Natural killer cell treated with Interleukin-12 subunit alpha and Interleukin-12 subunit beta and Interleukin-15 and Interleukin-18, amount 100 ng/mL, for 72 hours (primary cell): ENCODE measurements around the gene TTC39C. TPM values are rescaled to one million over a fixed set of nuclear protein-coding genes. Genes with fewer than 3 reads are reported as not detected.
A peak's percentile ranks its signal among the peaks of the same experiment; 100 is the strongest.

Experiments
- ATAC-seq, 2 donors: fragments of 150-1000 bp; cut with Tn5 transposase in 1 of 2; sonication (Bioruptor Pico), chemical (Tn5 transposase) in 1 of 2; 2 replicates each; pipeline ENCODE4 v1.10.0; 2021
- DNase-seq: peaks from one replicate; pipeline ENCODE4 v3.0.0; 2022; ENCODE audit warnings: low spot score
- H3K27ac Mint-ChIP-seq, 2 donors: 1 replicate in 1 of 2; 2 replicates in 1 of 2; pipeline ENCODE4 v1.8.0; 2022; ENCODE audit warnings: mixed read lengths in 2 of 2, mild to moderate bottlenecking in 1 of 2, moderate library complexity in 1 of 2
- H3K27me3 Mint-ChIP-seq, 2 donors: 1 replicate in 1 of 2; 2 replicates in 1 of 2; pipeline ENCODE4 v1.8.0; 2022; ENCODE audit warnings: mixed read lengths in 2 of 2
- H3K36me3 Mint-ChIP-seq: one replicate; pipeline ENCODE4 v1.8.0; 2022; ENCODE audit warnings: mixed read lengths
- H3K4me1 Mint-ChIP-seq, 2 donors: 1 replicate in 1 of 2; 2 replicates in 1 of 2; pipeline ENCODE4 v1.8.0; 2022; ENCODE audit warnings: low read depth in 2 of 2, mixed read lengths in 2 of 2, mild to moderate bottlenecking in 1 of 2
- H3K4me3 Mint-ChIP-seq: one replicate; pipeline ENCODE4 v1.8.0; 2022; ENCODE audit warnings: mixed read lengths
- H3K9me3 Mint-ChIP-seq: 2 replicates; pipeline ENCODE4 v1.8.0; 2022; ENCODE audit warnings: mixed read lengths
- total RNA-seq, 2 donors: library from RNA; stranded (reverse); gene quantifications; one replicate each; pipeline ENCODE4 v1.2.3, GENCODE V29; 2022

TTC39C gene
- total RNA-seq, result 10 to 100 TPM; 54.8 to 69.7 TPM

DNA sequence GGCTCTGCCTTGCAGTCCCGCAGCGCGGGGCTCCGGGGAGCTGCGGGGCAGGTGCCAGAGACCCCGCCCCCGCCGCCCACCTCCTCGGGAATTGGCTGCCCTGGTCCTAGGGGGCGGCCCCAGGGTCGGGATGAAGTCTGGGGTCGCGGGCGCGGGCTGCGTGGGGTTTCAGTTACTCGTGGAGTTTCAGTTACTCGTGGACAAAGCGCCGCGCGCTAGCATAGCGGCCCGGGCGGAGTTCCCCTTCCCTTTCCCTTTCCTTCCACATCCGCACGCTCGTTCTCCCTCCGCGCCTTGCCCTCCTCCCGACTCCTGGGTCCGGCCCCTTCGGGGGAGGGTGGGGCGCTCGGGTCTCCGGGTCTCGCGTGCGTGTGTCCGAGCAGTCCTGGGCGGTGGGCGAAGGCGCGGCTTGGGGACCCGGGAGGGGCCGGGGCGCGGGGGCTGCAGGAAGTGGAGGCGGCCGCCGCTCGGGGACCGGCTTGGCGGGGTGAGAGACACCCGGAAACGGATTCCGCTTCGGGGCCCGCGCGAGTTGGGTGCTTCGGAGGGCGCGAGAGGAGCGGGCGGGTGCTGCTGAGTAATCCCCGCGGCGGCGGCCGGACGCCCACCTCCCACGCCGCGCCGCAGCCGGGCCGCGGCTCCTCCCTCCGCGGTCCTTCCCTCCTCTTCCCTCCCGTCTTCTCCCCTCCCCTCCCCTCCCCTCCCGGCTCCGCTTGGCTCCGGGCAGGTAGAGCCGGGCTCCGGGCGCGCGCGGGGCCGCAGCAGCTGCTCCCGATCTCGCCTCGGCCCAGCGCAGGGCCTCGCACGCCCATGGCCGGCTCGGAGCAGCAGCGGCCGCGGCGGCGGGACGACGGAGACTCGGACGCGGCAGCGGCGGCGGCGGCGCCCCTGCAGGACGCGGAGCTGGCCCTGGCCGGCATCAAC is at the start of gene TTC39C:
TSS of gene TTC39C (plus strand) at position 693 of the 924 bp plus-strand sequence. CDS start at position 811, 118 bp downstream.
- peaks cover 9% of the 10 kb centered on the region for H3K36me3 Mint-ChIP-seq
- H3K4me1 Mint-ChIP-seq, result peaks cover 74 to 76% of the 10 kb centered on the region in 2 donors
- ATAC-seq (peak; percentile 82 to 89), DNase-seq (peak; percentile 95)
- H3K27me3 Mint-ChIP-seq, result peaks cover 0 to 3% of the 10 kb centered on the region in 2 donors
- H3K9me3 Mint-ChIP-seq, result no peaks in the 10 kb centered on the region
- peak within 1 kb of the TSS; percentile 95 to 97 for H3K27ac Mint-ChIP-seq
- peak within 1 kb of the TSS; percentile 82 for H3K4me3 Mint-ChIP-seq

DNA sequence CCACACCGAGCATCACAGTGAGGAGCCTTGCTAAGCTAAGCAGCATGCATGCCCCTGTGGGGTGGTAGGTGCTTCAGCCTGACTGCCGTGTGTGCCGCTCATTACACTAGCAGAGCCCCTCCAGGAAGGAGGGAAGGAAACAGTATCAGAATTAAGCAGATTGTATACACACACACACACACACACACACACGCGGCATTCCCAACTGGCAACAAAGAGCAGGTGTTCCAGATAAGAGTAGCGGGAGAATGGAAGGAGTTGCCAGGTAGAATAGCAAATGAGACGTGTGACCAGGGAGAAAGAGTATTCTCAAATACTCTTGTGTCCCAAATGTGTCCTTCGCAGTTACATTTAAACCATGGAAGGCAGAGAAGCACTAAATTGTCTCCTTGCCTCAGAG is 47.6 kb upstream of the TTC39C start:
- Mint-ChIP-seq H3K27me3 (peaks cover 0 to 19% of the 10 kb centered on the region in 2 donors), H3K36me3 (no peaks in the 10 kb centered on the region), H3K27ac (peak overlapping the region; percentile 2 to 65), H3K4me3 (peak overlapping the region; percentile 71), H3K9me3 (no peaks in the 10 kb centered on the region), H3K4me1 (peaks cover 51 to 54% of the 10 kb centered on the region in 2 donors)
- ATAC-seq, result no peak
- no peak for DNase-seq

DNA sequence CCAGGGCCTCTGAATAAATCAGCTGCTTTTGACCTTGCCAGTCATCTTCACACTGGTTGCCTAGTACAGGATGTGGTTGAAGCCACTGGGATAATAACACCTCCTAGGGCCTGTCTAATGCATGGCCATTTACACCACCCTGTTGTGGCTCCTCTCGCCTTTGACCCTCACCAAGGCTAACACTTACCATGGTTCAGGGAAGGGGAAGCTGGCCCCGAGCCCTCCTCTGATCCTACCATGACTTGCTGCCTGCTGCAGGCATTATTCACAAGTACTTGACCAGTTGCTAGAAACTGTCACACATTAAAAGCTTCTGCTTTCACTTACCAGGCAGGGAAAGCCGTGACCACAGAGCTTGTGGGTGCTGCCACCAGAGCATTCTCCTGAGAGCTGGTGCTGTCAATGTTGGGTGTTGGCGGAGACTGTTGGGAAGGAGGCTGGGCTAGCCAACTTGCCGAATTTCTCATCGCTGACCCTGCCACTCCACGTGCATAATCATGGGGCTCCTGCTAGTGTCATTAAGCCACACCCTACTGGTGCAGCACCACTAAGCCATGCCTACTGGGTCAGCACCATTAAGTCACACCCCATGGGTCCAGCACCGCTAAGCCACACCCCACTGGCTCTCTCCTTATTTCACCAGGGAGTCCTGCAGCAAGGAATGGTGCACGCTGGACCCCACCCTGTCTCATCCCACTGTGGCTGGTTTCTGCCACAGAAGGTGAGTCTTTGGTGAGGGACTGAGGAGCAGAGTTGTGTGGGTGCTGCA is 47.0 kb upstream of the TTC39C start:
- Mint-ChIP-seq H3K27ac (peak overlapping the region in 1 of 2 donors; percentile 65), H3K4me3 (peak overlapping the region; percentile 64), H3K36me3 (no peaks in the 10 kb centered on the region), H3K27me3 (peaks cover 0 to 22% of the 10 kb centered on the region in 2 donors), H3K4me1 (peaks cover 54 to 60% of the 10 kb centered on the region in 2 donors), H3K9me3 (no peaks in the 10 kb centered on the region)
- ATAC-seq, result peak; percentile 95 to 96
- peak; percentile 85 for DNase-seq

DNA sequence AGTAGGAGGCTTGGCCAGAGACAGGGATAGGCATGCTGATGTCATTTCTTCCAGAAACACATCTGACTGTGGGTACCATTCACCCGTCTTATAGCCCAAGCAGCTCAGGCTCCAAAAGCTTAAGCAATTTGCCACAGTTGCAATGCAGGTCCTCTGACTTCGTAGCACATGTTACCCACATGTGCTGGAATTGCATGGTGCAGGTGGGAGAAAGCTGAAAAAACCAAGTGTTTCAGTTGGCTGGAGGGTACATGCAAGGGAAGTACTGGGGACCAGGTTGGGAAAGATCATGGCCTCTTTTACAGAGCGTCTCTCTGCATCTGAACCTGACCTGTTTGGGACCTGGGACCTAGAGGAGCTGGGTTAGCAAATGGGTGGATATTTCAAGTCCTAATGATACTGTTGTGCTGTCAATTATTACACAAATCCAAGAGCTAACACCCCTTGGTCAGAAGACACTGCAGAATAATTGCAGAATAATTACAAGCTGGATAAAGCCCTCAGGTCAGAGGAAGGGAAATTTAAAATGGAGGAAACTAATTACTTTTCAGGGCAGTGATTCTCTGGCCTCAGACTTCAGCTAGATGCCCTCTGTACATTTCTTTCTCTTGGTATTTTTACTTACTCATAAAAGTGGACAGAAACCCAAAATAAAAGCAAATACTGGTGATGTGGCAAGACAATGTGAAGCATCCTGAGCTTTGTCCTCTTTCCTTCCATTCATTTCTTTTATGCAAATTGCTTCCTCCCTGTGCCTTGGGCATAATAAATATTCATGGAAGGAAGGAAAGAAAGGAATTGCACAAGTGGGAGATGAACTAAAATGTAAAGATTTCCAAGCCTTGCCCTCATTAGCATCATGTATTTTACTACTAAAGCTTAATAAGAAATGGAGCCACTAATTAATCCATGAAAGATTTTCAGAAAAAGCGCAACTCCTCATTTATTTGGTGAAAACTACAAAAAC is 45.6 kb upstream of the TTC39C start:
- Mint-ChIP-seq H3K36me3 (no peaks in the 10 kb centered on the region), H3K27ac (peak overlapping the region in 1 of 2 donors; percentile 53), H3K9me3 (no peaks in the 10 kb centered on the region), H3K4me3 (peak overlapping the region; percentile 64), H3K27me3 (peaks cover 6 to 23% of the 10 kb centered on the region in 2 donors), H3K4me1 (peaks cover 54 to 61% of the 10 kb centered on the region in 2 donors)
- DNase-seq, result no peak
- ATAC-seq, result no peak

DNA sequence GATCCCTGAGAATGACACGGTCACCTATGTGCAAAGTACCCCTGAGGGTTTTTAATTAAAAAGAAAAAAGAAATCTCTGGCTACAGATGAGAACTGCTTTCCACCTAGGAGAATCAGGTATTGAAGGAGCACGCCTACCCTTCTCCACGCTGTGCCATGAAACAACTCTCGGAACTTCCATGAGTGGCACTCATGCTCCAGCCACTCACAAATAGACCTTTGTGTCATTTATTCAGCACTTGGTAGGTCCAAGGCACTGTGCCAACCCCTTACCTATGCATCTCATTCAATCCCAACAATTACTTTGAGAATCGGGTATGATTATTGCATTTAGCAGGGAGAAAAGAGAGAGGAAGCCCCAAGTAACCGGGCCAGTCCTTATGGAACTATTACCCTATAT is 44.9 kb upstream of the TTC39C start:
- Mint-ChIP-seq H3K9me3 (no peaks in the 10 kb centered on the region), H3K36me3 (peaks cover 6% of the 10 kb centered on the region), H3K27me3 (peaks cover 6 to 21% of the 10 kb centered on the region in 2 donors), H3K4me1 (peaks cover 46 to 53% of the 10 kb centered on the region in 2 donors), H3K27ac (no peak overlapping the region), H3K4me3 (no peak overlapping the region)
- no peak for DNase-seq
- no peak for ATAC-seq

DNA sequence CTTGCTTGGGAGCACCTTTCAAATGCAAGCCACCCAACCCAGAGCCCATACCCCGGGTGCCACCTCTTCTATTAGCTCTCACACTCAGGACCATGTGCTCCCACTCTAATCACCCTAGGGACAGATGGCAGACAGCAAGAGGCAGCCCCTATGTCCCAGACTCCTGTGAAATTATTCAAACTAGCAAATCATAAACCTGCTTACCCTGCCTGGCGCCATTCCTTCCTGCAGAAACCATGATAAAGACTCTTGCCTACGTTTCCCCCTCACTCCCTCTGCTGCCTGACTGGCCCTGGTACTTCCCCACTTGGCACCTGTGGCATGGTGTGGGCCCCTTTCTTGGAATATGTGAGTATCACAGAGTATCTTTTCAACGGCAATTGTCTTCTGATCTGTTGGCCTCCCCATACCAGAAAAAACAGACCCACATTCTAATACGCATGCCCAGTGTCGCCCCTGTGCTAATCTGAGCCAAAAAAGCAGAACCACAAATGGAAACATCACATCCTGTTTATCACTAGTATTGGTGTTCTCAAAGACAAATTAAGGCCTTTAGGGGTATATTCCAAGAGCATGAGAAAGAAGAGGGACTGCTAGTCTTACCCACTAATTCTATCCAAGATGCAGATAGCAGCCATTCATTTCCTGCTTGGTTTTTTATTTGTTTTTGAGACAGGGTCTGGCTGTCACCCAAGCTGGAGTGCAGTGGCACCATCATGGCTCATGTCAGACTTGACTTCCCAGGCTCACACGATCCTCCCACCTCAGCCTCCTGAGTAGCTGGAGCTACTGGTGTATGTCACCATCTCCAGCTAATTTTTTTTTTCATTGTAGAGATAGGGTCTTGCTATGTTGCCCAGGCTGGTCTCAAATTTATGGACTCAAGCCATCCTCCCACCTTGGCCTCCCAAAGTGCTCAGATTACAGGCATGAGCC is 44.1 kb upstream of the TTC39C start:
- Mint-ChIP-seq H3K36me3 (peaks cover 13% of the 10 kb centered on the region), H3K27me3 (peaks cover 6 to 18% of the 10 kb centered on the region in 2 donors), H3K4me3 (peak overlapping the region; percentile 38), H3K9me3 (no peaks in the 10 kb centered on the region), H3K4me1 (peaks cover 42 to 49% of the 10 kb centered on the region in 2 donors), H3K27ac (peak overlapping the region in 1 of 2 donors; percentile 18)
- no peak for DNase-seq
- no peak for ATAC-seq

DNA sequence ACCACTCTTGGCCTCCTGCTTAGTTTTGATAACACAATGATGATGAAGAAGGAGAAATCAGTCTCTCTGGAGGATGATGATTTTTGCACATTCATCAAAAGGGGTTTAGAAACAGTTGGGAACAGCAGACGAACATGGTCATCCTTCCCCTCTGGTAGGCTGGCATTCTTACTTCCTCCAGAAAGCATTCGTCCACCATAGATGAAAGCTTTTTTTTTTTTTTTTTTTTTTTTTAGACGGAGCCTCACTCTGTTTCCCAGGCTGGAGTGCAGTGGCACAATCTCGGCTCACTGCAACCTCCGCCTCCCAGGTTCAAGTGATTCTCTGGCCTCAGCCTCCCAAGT is 43.5 kb upstream of the TTC39C start:
- H3K27me3 Mint-ChIP-seq, result peaks cover 8 to 16% of the 10 kb centered on the region in 2 donors
- no peaks in the 10 kb centered on the region for H3K9me3 Mint-ChIP-seq
- DNase-seq (no peak), ATAC-seq (no peak)
- H3K36me3 Mint-ChIP-seq, result peaks cover 16% of the 10 kb centered on the region
- H3K27ac Mint-ChIP-seq, result no peak overlapping the region
- H3K4me1 Mint-ChIP-seq, result peaks cover 39 to 42% of the 10 kb centered on the region in 2 donors
- no peak overlapping the region for H3K4me3 Mint-ChIP-seq

DNA sequence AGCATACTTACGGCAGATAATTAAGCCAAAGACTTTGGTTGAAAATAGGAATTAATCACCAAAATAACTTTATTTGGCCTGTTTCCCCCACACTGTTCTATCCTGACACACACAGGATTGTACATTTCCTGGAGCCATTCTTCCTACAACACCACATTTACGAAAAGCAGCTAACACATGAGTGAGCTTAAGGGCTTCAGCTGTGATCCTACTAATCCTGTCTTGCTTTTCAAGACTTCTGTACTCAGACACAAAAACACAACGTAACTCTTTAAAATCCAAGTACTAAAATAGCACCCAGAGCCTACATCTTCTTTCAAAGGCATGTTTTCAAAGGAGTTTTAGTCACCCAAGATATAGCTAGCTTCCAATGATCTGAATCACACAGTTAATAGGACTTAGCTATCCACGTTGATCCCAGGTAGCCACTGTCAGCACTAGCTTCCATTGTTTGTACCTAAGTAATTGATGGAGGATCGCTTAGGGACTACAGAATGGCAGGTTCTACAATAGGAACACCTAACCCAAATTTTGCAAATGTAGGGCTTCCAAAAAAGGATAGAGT is 42.8 kb upstream of the TTC39C start:
- Mint-ChIP-seq H3K9me3 (no peaks in the 10 kb centered on the region), H3K36me3 (peaks cover 21% of the 10 kb centered on the region), H3K27ac (no peak overlapping the region), H3K4me1 (peaks cover 38 to 43% of the 10 kb centered on the region in 2 donors), H3K27me3 (peaks cover 15 to 19% of the 10 kb centered on the region in 2 donors), H3K4me3 (no peak overlapping the region)
- ATAC-seq, result no peak
- no peak for DNase-seq

DNA sequence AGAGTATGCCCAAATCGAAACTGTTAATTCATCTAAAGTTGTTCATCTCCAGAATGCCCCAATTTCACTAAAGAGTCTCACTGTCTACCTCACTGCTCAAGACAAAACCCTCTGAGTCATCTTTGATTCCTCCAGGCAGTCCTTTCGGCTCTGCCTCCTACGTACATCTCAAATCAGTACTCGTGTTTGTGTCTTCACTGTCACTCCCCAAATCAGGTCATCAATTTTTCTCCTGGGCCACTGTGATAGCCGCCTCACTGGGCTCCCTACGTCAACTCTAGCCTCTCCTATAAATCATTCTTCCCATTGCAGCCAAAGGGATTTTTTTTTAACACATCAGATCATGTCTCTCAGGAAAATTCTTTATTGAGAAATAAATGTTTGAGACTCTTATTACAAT is 42.1 kb upstream of the TTC39C start:
- H3K9me3 Mint-ChIP-seq, result peaks cover 4% of the 10 kb centered on the region
- peaks cover 22 to 24% of the 10 kb centered on the region in 2 donors for H3K27me3 Mint-ChIP-seq
- no peak for DNase-seq
- no peak overlapping the region for H3K4me3 Mint-ChIP-seq
- ATAC-seq, result peak in 1 of 2 donors; percentile 84
- no peak overlapping the region for H3K27ac Mint-ChIP-seq
- H3K36me3 Mint-ChIP-seq, result peaks cover 27% of the 10 kb centered on the region
- H3K4me1 Mint-ChIP-seq, result peaks cover 33 to 36% of the 10 kb centered on the region in 2 donors

DNA sequence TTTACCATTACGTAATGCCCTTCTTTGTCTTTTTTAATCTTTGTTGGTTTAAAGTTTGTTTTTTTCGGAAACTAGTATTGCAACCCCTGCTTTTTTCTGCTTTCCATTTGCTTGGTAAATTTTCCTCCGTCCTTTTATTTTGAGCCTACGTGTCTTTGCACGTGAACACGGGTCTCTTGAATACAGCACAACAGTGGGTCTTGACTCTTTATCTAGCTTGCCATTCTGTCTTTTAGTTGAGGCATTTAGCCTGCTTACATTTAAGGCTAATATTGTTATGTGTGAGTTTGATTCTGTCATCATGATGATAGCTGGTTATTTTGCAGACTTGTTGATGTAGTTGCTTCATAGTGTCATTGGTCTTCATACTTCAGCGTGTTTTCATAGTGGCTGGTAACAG is 37.5 kb upstream of the TTC39C start:
- Mint-ChIP-seq H3K27me3 (peaks cover 25 to 28% of the 10 kb centered on the region in 2 donors), H3K4me1 (peaks cover 16 to 23% of the 10 kb centered on the region in 2 donors), H3K4me3 (no peak overlapping the region), H3K9me3 (peaks cover 4% of the 10 kb centered on the region), H3K36me3 (peaks cover 27% of the 10 kb centered on the region), H3K27ac (peak overlapping the region in 1 of 2 donors; percentile 9)
- ATAC-seq (no peak), DNase-seq (no peak)

DNA sequence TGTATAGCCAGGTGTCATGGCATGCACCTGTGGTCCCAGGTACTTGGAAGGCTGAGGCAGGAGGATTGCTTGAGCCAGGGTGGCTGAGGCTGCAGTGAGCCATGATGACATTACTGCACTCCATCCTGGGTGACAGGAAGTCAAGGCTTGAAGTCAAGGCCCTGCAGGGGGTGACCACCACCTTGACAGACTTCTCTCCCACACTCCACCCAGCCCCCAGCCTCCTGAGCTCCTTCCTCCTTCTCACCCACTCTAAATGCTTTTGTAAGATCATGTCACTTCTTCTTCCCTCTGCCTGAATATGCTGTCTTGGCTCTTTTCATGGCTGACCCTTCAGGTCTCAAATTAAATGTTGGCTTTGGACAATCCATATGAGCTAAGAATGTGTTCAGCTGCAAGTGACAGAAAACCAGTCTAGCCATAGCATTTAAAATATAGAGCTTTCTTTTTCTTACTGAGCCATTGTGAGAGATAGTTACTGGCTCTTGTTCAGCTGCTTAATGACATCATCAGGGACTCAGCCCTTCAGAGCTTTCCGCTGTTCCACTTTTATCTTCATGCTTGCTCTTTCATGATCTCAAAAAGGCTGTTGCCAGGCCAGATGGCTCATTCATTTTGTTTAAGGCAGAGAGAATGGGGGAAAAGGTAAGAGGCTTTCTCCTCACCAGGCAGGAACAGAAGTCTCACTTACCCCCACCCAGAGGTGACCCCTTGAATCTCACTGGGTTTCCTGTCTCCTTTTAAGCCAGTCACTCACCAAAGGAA is 36.7 kb upstream of the TTC39C start:
- H3K9me3 Mint-ChIP-seq, result peaks cover 4% of the 10 kb centered on the region
- peaks cover 17 to 18% of the 10 kb centered on the region in 2 donors for H3K4me1 Mint-ChIP-seq
- peaks cover 25 to 36% of the 10 kb centered on the region in 2 donors for H3K27me3 Mint-ChIP-seq
- H3K27ac Mint-ChIP-seq, result no peak overlapping the region
- no peak overlapping the region for H3K4me3 Mint-ChIP-seq
- ATAC-seq (peak; percentile 43 to 79), DNase-seq (no peak)
- peaks cover 27% of the 10 kb centered on the region for H3K36me3 Mint-ChIP-seq
